Activated CD4-positive, alpha-beta T cell treated with anti-CD3 and anti-CD28 coated beads for 48 hours (primary cell): ENCODE results near the gene ST6GALNAC2.
"Not testable (repeated sequence)": the region's sequence is repeated elsewhere in the genome, so short reads cannot be mapped to it uniquely, and the experiment has no call there.

Source experiments
- DNase-seq: peaks from one replicate; pipeline ENCODE4 v3.0.0-alpha.2; 2020

Gene ST6GALNAC2

GRCh38 chr17:76585649-76586593, at the start of gene ST6GALNAC2:
Gene ST6GALNAC2 (minus strand): TSS chr17:76585860. CDS start chr17:76585808, 52 bp downstream.
- DNase-seq = peak; percentile 47

- DNase-seq = no peak
These were observed 49.4 kb upstream of the ST6GALNAC2 start for GRCh38 chr17:76635039-76635438.

- DNase-seq = no peak
These were observed 48.1 kb upstream of the ST6GALNAC2 start for GRCh38 chr17:76633628-76634328.

- DNase-seq = no peak
These were observed 46.3 kb upstream of the ST6GALNAC2 start for GRCh38 chr17:76631821-76632565.

- no peak for DNase-seq
These were observed 44.5 kb upstream of the ST6GALNAC2 start for GRCh38 chr17:76630151-76630550.

- no peak for DNase-seq
These were observed 41.9 kb upstream of the ST6GALNAC2 start for GRCh38 chr17:76627510-76627909.

- no peak for DNase-seq
These were observed 40.8 kb upstream of the ST6GALNAC2 start for GRCh38 chr17:76626442-76626841.

- no peak for DNase-seq
These were observed 39.8 kb upstream of the ST6GALNAC2 start for GRCh38 chr17:76625496-76625895.

- DNase-seq = peak; percentile 84
These were observed 37.8 kb upstream of the ST6GALNAC2 start for GRCh38 chr17:76623271-76624146.

- no peak for DNase-seq
These were observed 32.2 kb upstream of the ST6GALNAC2 start for GRCh38 chr17:76617838-76618237.

- DNase-seq = no peak
These were observed 29.4 kb upstream of the ST6GALNAC2 start for GRCh38 chr17:76614912-76615617.

- DNase-seq = peak; percentile 18
These were observed 28.6 kb upstream of the ST6GALNAC2 start for GRCh38 chr17:76614064-76614759.

GRCh38 chr17:76612977-76613851, 27.6 kb upstream of the ST6GALNAC2 start:
- no peak for DNase-seq

GRCh38 chr17:76612465-76612864, 26.8 kb upstream of the ST6GALNAC2 start:
- no peak for DNase-seq

- no peak for DNase-seq
These were observed 26.1 kb upstream of the ST6GALNAC2 start for GRCh38 chr17:76611758-76612157.

- not testable (repeated sequence) for DNase-seq
These were observed 25.6 kb upstream of the ST6GALNAC2 start for GRCh38 chr17:76611080-76611749.

- not testable (repeated sequence) for DNase-seq
These were observed 21.0 kb upstream of the ST6GALNAC2 start for GRCh38 chr17:76606685-76607084.

- no peak for DNase-seq
These were observed 15.4 kb upstream of the ST6GALNAC2 start for GRCh38 chr17:76601065-76601464.
